SIG-M5 treated with dmso at 0.1 percent for 504 hours (cell line): ENCODE data around the gene CD55.
A peak's percentile ranks its signal among the peaks of the same experiment; 100 is the strongest.

Experiments used
- DNase-seq: peaks from one replicate; lab custom pipeline; 2025; ENCODE audit not compliant: unreplicated experiment; lab: John Stamatoyannopoulos, UW

CD55 gene, protein sequence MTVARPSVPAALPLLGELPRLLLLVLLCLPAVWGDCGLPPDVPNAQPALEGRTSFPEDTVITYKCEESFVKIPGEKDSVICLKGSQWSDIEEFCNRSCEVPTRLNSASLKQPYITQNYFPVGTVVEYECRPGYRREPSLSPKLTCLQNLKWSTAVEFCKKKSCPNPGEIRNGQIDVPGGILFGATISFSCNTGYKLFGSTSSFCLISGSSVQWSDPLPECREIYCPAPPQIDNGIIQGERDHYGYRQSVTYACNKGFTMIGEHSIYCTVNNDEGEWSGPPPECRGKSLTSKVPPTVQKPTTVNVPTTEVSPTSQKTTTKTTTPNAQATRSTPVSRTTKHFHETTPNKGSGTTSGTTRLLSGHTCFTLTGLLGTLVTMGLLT

DNA sequence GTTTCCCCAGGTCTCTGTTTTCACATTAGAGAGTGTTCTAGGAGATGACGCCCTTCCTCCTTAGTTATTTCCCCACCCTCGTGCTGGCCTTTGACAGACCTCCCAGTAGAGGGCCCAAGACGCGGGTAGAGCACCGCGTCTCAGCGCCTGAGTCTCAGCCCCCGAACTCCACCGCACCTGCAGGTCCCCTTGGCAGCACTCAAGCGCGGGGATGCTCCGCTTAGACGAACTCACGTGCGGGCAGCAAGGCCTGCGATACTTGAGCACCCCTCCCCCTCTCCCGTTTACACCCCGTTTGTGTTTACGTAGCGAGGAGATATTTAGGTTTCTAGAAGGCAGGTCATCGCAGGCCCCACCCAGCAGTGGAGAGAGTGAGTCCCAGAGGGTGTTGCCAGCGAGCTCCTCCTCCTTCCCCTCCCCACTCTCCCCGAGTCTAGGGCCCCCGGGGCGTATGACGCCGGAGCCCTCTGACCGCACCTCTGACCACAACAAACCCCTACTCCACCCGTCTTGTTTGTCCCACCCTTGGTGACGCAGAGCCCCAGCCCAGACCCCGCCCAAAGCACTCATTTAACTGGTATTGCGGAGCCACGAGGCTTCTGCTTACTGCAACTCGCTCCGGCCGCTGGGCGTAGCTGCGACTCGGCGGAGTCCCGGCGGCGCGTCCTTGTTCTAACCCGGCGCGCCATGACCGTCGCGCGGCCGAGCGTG lies at the start of gene CD55:
Gene CD55, plus strand, starts transcription at position 600 of the 711 bp plus-strand sequence. Its CDS starts 88 bp downstream, at position 688.
- DNase-seq, result peak; percentile 100

DNA sequence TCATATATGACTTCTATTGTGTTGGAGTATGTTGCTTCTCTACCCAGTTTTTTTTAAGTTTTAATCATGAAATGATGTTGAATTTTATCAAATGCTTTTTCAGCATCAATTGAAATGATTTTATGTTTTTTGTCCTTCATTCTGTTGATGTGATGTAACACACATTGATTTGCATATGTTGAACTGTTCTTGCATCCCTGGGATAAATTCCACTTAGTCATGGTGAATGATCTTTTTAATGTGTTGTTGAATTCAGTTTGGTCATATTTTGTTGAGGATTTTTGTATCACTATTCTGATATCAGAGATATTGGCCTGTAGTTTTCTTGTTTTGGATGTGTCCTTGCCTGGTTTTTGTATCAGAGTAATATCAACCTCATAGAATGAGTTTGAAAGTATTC lies 46.6 kb upstream of the CD55 start:
- DNase-seq, result no peak

DNA sequence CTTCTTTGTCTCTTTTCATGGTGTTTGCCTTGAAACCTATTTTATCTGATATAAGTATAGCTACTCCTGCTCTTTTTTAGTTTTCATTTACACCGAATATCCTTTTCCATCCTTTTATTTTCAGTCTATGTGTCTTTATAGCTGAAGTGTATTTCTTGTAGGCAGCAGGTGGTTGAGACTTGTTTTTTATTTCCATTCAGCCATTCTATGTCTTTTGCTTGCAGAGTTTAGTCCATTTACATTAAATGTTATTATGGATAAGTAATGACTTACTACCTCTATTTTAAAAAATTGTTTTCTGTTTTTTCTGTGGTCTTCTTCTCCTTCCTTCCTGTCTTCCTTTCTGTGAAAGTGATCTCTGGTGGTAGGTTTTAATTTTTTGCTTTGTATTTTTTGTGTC lies 45.0 kb upstream of the CD55 start:
- DNase-seq, result no peak

DNA sequence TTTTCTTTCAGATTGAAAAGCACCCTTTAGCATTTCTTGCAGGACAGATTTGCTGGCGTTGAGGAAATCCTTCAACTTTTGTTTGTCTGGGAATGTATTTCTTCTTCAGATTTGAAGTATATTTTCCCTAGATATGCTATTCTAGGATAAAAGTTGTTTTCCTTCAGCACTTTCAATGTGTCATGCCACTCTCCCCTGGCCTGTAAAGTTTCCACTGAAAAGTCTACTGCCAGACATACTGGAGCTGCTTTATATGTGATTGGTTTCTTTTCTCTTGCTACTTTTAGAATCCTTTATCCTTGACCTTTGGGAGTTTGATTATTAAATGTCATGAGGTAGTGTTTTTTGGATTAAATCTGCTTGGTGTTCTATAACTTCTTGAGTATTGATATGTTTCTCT lies 44.2 kb upstream of the CD55 start:
- no peak for DNase-seq

DNA sequence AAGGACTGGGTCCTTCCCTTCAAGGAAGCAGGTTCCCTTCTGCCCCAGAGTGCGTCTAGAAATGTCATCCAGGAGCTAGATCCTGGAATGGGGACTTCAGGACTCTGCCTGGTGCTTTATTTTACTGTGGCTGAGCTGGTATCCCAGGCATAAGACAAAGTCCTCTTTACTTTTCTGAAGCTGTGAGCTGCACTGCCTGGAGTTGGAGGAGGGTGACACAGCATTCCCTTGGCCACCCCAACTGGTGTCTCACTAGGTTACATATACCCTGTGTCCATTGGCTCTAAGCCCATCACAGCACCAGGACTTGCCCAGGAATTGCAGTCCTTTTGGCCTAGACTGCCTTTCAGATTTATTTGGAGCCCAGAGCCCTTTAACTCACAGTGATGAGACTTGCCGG lies 41.8 kb upstream of the CD55 start:
- no peak for DNase-seq

DNA sequence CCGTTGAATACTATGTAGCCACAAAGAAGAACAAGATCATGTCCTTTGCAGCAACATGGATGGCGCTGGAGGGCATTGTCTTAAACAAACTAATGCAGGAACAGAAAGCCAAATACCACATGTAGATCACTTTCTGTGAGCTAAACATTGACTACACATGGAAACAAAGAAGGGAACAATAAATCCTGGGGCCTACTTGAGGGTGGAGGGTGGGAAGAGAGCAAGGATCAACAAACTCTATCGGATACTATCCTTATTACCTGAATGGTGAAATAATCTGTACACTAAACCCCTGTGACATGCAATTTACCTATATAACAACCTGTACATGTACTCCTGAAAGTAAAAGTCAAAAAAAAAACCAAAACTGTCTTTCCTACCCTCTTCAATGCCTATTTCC lies 40.8 kb upstream of the CD55 start:
- DNase-seq, result no peak

DNA sequence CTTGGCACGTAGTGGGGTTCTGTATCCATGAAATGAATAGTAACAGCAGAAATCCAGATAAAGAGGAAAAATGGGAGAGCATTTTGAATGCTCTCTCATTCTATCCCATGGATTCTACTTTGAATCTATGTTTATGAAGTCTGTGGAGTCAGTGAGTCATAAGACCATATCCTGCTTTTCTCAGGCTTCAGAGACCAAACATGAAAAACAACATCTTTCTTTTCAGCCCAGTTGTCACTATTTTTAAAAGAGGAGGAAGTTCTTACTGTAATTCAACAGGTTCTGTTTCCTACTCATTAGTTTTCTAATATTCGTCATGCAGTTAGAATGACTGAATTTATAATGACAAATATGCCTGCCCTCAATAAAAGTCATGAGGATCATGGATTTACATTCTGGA lies 39.4 kb upstream of the CD55 start:
- no peak for DNase-seq

DNA sequence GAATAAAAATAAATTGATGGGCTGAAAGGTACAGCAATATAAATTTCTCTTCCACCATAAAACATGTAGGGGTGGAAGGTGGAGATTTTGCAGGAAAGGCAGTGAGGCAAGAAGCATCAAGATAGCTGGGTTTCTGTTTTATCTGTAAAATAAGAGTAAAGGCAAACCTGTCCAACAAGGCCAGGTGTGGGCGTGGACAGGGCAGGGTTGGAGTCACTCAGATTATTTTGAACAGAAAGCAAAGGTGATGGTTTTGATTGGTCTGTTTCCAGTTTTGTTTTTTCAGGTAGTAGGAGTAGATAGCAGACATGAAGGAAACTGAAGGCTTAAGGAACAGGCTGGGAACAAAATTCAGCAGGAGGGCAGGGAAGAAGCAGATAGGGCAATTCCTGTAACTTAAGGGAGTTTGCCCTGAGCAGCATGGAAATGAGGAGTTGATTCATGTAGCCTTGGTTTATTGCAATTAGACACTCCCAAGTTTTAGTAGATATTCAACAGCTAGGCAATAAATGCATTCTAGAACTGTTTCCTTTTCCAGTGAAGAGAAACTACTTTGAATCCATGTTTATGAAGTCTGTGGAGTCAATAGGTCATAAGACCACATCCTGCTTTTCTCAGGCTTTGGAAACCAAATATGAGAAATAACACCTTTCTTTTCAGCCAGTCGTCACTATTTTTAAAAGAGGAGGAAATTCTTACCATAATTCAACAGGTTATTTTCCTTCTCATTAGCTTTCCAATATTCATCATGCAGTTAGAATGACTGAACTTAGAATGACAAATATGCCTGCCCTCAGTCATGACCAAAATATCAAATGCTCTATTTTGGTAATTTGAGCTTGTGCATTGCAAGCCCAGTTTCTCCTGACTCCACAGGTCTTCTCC lies 38.7 kb upstream of the CD55 start:
- DNase-seq, result peak; percentile 26

DNA sequence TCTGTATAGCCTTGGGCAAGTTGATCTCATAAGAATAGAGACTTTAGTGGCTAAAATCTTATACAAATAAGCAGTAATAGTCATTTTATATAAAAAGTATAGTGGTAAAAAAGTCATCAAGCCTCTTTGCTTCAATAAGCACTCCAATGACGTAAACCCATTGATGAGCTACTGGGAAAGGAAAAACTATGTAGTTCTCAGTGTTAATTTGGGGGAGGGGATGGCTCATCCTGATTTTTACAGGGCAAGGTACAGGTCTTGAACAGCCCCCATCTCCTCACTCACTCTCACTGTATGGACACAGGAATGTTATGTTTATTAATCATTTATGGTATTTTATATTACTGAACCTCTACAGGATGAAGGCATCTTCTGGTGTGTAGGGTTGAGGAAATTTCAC lies 38.1 kb upstream of the CD55 start:
- no peak for DNase-seq

DNA sequence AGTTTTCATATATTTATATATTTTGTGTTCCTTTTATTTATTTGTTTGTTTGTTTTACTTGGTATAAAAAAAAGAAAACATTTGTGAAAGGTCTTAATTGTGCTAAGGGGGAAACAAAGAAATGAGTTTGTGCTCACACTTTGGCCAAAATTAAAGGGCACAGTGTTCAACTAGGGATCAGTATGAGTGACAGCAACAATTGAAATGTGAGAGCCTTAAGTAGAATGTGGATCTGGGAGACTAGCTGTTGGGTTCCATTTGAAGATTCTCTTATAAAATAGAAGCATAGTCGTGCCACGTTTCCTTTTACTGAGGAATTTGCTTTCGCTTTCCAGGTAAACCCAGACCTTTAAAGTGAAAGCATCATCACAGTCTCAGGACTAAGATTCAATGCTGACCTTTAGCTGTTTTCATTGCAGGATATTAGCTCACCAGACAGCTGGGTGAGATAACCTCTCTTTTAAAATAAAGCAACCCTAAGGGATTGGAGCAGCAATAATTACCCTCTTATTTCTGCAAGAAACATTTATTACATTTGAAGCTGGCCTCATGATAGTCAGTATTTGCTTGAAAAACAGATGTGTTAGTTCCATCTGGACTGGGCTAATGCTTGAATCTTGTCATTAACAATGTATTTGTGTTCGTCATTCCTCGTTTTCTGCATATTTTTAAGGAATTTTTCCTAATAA lies 37.1 kb upstream of the CD55 start:
- DNase-seq, result no peak

DNA sequence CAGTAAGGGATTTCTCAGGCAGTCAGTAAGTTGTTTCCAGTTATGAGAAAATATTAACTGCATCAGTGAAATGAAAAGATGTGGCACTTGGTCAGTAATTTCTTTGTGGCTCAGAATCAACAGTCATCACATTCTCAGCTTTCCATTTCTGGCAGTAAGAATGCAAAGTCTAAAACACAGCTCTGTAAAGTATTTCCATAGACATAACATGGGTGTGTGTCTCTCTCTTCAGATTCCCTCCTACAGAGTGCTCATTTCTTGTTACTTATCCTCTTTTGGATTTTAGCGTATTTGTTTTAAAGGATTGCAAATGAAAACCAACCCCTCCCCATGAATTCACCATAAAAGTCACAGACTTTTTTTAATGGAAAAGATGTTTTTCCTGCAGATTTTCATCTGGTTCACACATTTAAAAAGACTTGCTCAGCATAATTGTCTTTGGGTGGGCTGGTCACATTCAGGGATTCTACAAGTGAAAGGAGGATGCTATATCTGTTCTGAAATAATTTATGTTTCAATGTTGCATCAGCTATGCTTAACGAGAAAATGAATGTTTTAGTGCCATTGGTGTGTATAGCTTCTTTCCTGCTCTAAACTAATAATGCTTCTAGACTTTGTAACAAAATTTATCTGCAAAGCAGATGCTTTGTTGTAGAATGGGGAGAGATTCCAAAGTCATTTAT lies 34.6 kb upstream of the CD55 start:
- no peak for DNase-seq

DNA sequence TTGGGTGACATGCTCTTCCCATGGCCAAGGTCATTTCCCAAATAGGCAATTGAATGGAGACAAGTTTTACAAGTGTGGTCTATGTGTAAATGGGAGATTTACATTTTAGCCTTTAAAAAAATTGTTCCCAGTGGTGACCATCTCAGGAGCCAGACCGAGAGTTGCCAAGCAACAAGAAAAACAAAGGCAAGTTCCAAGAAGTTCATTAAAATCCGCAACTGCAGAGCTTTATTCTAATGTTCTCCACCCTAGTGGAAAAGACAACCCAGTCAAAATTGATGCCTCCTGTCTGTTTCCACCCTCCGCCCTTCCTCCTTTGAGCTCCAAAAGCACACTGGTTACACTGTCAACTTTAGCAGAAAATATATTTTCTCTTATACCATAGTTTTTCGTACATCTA lies 33.2 kb upstream of the CD55 start:
- no peak for DNase-seq

DNA sequence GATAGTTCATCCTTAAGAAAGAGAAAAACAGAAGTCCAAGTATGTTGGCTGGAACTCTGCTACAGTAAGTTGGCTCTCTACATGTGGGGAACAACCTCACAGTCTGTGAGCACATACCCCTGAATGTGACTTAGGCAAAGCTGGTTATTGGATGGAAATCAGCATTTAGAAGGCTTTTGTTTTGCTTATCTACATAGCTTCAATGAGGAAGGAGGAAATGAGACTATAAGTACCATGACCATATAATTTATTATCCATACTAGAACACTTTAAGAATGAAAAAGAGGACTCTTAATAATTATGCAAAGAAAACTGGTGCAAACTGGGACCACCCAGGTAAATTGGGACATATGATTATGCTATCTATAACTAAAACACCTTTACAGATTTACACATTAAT lies 31.7 kb upstream of the CD55 start:
- DNase-seq, result no peak

DNA sequence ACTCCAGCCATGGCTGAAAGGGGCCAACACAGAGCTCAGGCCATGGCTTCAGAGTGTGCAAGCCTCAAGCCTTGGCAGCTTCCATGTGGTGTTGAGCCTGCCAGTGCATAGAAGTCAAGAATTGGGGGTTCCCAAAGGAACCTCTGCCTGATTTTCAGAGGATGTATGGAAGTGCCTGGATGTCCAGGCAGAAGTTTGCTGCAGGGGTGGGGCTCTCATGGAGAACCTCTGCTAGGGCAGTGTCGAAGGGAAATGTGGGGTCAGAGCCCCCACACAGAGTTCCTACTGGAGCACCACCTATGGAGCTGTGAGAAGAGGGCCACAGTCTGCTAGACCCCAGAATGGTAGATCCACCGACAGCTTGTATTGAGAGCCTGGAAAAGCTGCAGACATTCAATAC lies 29.8 kb upstream of the CD55 start:
- no peak for DNase-seq

DNA sequence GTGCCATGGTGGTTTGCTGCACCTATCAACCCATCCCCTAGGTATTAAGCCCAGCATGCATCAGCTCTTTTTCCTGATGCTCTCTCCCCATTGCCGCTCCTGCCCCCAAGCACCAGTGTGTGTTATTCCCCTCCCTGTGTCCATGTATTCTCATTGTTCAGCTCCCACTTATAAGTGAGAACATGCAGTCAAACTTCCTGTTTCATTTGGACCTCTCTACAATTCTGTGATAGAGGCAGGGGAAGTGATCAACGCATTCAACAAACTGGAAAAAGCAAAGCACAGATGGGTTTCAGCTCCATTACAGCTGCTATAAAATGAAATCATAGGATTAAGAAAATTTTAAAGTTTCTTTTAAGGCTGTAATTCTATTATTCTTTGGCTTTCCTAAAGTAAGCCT lies 23.3 kb upstream of the CD55 start:
- DNase-seq, result peak; percentile 21

DNA sequence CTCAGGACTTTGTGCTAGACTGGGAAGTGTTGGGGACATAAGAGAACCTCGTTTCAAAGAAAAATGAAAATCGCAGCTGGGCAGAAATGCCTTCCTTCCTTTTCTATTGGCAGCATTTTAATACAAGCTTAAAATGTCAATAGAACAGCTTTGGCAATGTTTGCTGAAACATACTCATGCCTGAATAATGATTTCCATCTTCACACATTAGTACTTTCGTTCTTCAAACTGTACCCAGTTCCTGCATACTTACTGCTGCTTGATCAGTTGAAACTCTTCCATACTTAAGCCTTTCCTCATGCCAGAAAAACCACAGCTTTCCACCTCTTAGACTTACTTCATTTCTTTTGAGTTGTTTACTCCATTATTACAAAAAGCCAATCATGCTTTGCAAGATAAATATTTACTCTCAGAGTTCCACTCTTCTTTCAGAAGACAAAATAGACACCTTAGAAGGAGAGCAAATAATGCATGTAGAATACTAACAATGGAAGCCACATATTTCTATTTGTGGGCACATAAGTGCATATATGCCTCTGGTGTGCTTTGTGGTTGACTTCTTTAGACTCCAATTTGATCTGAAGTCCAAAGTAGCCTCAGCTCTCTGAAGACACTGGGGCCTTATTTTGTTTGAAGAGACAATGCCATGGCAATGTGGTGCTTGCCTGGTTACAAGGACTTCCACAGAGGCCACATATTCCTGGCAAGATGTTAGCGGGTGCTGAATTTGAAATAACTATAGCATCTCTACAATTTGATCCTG lies 22.7 kb upstream of the CD55 start:
- peak; percentile 24 for DNase-seq

DNA sequence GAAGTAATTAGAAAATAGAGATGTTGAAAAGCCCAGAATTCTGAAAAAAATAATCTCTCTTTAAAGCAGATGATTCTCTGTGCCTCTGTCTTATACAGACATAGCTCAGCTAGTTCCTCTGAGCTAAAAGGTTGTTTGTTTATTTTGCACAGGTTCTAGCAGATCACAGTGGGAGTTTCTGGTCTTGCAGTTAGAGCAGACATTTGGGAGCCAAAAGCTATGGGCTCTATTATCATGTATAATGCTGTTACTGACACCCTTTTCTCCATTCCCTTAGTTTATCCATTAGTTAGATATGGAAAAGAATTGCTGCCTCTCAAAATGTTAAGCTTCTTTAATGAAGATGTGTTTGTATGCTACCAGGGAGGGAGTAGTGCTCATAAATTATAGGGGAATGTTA lies 20.5 kb upstream of the CD55 start:
- DNase-seq, result no peak

DNA sequence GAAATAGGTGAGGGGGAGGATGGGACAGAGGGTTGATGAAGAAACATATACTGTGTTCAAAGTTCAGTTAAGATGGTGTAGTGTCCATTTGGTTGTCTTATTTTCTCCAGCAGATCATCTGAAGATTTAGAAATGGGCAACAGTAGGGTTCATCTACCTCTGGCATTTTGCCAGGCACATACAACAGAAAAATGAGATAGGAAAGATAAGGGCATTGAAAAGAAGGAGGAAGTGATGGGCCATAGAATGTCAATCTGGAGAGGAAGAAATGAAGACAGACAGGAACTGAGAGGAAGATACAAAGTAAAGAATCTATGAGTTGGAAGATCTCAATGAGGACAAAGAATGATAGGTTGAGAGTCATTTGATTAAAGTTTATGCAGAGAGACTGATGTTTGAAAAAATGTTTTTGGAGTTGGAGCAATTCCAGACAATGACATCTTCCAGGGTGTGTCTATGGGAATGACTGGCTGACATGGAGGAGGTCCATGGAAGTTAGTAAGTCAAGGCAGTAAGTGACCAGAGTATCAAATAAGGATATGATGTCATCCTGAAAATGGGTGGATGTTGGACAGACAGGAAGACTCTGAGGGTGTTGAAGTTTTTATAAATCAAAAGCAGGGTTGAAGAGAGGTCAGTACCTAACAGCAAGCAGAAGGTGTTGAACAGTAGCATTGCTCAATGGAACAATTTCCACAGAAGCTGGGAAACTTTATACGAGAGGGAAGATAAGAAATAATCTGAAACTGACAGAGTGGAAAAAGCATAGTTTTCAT lies 18.7 kb upstream of the CD55 start:
- DNase-seq, result no peak
